GM13976 (cell line): ENCODE measurements around the gene FLAD1.

ENCODE experiments used
- DNase-seq: peaks from one replicate; pipeline ENCODE4 v3.0.0; 2012; ENCODE audit warnings: low spot score
- in situ Hi-C: fragments of 300-500 bp; cut with MboI; formaldehyde crosslinking; loops from one replicate; pipeline ENCODE4 v1.12.0; 2022; ENCODE audit warnings: low sequenced_read_pairs, mixed read lengths, inconsistent platforms; ENCODE audit not compliant: unreplicated experiment
- TF ChIP-seq, protein P1 (sequence below): IDR thresholded peaks from 2 replicates; pipeline ENCODE4 v1.5.1; 2012; ENCODE audit warnings: borderline replicate concordance, mild to moderate bottlenecking; ENCODE audit not compliant: insufficient read depth; ENCODE audit errors: extremely low read depth, missing control alignments, control extremely low read depth

Gene FLAD1

DNA sequence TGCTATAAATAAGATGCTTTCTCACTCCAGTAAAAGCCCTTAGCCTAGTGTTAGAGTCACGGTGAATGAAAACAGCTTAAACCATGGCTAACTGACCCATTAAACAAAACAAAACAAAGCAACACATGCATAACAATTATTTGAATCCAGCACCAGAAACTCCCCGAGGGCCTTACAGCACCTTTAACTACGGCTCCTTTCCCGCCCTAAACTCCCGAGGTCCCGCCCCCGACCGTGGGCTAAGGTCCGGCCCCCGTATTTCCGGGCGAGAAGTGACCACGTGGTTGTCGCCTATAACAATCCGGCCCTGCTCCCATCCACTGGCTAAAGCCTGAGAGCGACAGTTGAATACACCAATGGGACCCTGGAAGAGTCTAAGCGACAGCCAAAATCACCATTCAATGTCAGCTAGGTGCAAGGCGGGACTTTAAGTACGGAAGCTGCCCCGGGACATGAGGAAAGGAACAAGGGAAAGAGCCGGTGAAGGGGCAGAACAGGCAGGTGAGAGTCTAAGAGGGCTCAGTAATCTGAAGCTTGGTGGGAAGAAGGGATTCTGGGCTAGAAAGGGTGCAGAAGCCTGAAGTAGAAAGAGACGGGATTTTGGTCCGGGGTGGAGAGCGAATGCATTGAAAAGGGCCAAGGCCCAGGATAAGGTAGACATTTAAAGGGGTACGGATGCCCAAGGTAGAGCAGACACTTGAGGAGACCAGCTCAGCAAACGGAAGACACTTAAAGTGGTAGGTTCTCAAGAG, at the start of gene FLAD1:
TSS of gene FLAD1 (plus strand) at position 448 of the 752 bp plus-strand sequence. CDS start 351 bp downstream, outside the sequence.
- in situ Hi-C loops: no loop called here
- DNase-seq: peak; percentile 97
- TF ChIP-seq, protein P1, sequence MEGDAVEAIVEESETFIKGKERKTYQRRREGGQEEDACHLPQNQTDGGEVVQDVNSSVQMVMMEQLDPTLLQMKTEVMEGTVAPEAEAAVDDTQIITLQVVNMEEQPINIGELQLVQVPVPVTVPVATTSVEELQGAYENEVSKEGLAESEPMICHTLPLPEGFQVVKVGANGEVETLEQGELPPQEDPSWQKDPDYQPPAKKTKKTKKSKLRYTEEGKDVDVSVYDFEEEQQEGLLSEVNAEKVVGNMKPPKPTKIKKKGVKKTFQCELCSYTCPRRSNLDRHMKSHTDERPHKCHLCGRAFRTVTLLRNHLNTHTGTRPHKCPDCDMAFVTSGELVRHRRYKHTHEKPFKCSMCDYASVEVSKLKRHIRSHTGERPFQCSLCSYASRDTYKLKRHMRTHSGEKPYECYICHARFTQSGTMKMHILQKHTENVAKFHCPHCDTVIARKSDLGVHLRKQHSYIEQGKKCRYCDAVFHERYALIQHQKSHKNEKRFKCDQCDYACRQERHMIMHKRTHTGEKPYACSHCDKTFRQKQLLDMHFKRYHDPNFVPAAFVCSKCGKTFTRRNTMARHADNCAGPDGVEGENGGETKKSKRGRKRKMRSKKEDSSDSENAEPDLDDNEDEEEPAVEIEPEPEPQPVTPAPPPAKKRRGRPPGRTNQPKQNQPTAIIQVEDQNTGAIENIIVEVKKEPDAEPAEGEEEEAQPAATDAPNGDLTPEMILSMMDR: no peak

GRCh38 chr1:154934358-154934948, 48.7 kb upstream of the FLAD1 start:
- in situ Hi-C loops: no loop called here
- TF ChIP-seq, protein P1: no peak
- no peak for DNase-seq

DNA sequence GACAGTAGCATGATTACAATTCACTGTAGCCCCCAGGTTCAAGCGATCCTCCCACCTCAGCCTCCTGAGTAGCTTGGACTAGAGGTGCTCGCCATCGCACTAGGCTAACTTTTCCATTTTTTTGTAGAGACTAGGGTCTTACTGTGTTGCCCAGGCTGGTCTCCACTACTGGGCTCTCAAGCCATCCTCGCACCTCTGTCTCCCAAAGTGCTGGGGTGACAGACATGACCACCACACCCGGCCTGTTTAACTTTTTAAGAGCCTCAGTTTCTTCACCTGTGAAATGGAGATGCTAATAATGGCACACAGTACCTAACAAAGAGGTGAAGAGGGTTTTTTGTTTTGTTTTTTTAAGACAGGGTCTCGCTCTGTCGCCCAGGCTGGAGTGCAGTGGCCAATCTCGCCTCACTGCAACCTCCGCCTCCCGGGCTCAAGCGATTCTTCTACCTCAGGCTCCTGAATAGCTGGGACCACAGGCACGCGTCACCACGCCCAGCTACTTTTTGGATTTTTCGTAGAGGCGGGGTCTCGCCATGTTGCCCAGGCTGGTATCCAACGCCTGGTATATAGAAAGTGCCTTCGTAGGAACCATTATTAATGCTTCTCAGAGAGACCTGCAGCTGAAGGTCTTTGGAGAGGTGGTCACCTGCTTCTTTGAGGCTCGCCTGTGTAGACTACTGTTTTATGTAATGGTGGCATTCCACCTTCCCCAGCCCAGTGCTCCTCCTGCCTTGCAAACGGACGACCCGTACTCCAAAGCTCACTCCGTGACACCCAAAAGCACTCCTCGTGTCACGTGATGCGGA, 47.2 kb upstream of the FLAD1 start:
- no peak for DNase-seq
- in situ Hi-C loops: no loop called here
- TF ChIP-seq, protein P1: no peak

DNA sequence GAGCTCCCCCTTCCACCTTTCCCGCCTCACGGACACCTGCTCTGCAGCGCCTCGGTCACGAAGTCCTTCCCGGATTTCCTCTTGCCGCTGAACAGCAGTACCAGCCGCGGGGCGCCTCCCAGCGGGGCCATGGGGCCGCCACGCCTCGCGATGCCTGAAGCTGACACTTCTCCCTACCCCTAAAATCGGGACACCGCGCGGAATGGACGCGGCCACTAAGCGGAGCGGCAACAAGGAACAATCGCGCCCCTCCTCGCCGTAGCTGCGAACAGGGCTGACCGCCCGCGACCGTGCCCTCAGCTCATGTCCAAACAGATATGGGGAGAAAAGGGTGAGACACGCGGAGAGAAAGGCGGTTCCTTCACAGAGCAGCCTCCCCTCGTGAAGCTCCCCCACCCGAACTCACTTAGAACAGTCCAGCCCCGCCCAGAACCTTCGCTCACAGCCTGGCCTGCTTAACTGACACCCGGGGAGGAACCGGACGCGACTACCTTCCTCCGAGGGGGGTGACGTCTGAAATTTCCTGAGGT, 46.5 kb upstream of the FLAD1 start, which contains the start of gene PMVK:
TSS of gene PMVK (minus strand) at position 165 of the 530 bp plus-strand sequence. CDS start at position 131, 34 bp downstream.
- TF ChIP-seq, protein P1: peak; percentile 29
- in situ Hi-C loops: no loop called here
- peak; percentile 95 for DNase-seq

DNA sequence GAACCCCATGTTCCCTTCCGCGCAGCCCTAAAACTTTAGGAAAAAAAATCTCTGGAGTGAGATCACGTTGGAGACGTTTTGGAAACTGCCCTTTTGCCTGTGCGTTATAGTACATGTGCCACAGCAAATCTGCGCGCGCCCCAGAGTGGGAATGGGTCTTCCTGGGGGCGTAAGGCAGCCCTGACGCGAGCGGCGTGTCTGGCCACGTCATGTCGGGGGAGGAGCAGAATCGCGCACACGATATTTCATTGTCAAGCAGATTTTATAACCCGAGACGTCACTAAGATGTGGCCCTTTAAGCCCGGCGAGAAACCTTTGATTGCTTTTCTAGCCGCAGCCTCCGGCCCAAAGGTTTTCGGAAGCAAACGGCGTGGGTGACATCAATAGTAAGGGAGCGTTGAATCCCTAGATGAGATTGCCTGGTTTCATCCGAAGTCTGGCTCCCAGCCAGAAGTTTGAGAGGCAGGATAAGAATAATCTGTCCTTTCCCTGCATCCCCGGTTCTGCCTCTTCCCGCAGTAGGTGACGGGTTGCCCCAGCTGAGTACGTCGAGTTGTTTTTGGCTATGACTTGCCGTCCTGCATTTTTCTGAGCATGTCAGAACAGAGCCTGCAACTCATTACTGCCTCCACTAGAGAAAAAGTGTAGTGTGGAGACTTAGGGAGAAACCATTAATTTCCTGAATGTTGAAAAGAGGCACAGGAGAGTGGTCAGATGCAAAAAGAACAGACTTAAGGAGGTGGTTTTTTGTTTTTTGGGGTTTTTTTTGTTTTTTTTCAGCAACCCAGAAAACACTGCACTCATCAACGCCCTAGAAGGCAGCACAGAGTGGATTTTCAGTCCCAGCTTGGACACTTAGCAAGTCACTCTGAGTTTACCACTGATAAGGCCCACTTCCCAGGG, 45.8 kb upstream of the FLAD1 start:
- peak; percentile 87 for DNase-seq
- TF ChIP-seq, protein P1: peak; percentile 10
- in situ Hi-C loops: no loop called here
